GM18873 (cell line): ENCODE results near the gene AGAP1.

Source experiments
- ATAC-seq: cut with Tn5 transposase; IDR thresholded peaks from one replicate; pipeline ENCODE4 v1.9.1; 2021; ENCODE audit warnings: mild to moderate bottlenecking, moderate library complexity, moderate number of reproducible peaks; ENCODE audit not compliant: unreplicated experiment, low FRiP score

Gene AGAP1

GRCh38 chr2:236165842-236166795 is 672.3 kb downstream of the AGAP1 start:
- no peak for ATAC-seq

GRCh38 chr2:236166796-236167296 is 673.0 kb downstream of the AGAP1 start:
- ATAC-seq, result no peak

- ATAC-seq, result no peak
Measured at GRCh38 chr2:236167297-236168109, 673.7 kb downstream of the AGAP1 start.

- ATAC-seq, result no peak
Measured at GRCh38 chr2:236168110-236169080, 674.6 kb downstream of the AGAP1 start, which contains the start of gene GBX2. TSS of gene GBX2 (minus strand) at chr2:236168386. CDS start at chr2:236167971, 415 bp downstream.

- no peak for ATAC-seq
Measured at GRCh38 chr2:236169151-236169721, 675.4 kb downstream of the AGAP1 start.

GRCh38 chr2:236169741-236170589 is 676.1 kb downstream of the AGAP1 start:
- ATAC-seq, result no peak

GRCh38 chr2:236170590-236171165 is 676.8 kb downstream of the AGAP1 start:
- ATAC-seq, result no peak

- ATAC-seq, result no peak
Measured at GRCh38 chr2:236171181-236171679, 677.4 kb downstream of the AGAP1 start.

- no peak for ATAC-seq
Measured at GRCh38 chr2:236171680-236172254, 677.9 kb downstream of the AGAP1 start.

GRCh38 chr2:236172255-236173035 is 678.6 kb downstream of the AGAP1 start:
- ATAC-seq, result no peak

- no peak for ATAC-seq
Measured at GRCh38 chr2:236173036-236173728, 679.3 kb downstream of the AGAP1 start.

- ATAC-seq, result no peak
Measured at GRCh38 chr2:236173729-236174607, 680.1 kb downstream of the AGAP1 start.

- no peak for ATAC-seq
Measured at GRCh38 chr2:236175548-236176150, 681.8 kb downstream of the AGAP1 start.

- ATAC-seq, result no peak
Measured at GRCh38 chr2:236176417-236176816, 682.6 kb downstream of the AGAP1 start.

- ATAC-seq, result no peak
Measured at GRCh38 chr2:236176951-236177350, 683.1 kb downstream of the AGAP1 start.
